Measurements from ENCODE around the gene SIRT3.
"Not testable (repeated sequence)": the region's sequence is repeated elsewhere in the genome, so short reads cannot be mapped to it uniquely, and the experiment has no call there.

Gene SIRT3

DNA sequence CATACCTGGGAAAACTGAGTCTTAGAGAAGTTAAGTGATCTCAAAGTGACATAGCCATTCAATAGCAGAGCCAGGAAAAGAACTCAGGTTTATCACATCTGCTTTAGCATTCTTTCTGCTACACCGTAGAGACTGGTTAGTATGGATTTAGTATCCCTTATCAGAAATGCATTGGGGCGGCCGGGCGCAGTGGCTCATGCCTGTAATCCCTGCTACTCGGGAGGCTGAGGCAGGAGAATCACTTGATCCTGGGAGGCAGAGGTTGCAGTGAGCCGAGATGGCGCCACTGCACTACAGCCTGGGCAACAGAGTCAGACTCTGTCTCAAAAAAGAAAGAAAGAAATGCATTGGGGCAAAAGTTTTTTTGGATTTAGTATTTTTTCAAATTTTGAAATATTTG is 2.2 kb upstream of the SIRT3 start:
- DNase-seq = not testable (repeated sequence)

DNA sequence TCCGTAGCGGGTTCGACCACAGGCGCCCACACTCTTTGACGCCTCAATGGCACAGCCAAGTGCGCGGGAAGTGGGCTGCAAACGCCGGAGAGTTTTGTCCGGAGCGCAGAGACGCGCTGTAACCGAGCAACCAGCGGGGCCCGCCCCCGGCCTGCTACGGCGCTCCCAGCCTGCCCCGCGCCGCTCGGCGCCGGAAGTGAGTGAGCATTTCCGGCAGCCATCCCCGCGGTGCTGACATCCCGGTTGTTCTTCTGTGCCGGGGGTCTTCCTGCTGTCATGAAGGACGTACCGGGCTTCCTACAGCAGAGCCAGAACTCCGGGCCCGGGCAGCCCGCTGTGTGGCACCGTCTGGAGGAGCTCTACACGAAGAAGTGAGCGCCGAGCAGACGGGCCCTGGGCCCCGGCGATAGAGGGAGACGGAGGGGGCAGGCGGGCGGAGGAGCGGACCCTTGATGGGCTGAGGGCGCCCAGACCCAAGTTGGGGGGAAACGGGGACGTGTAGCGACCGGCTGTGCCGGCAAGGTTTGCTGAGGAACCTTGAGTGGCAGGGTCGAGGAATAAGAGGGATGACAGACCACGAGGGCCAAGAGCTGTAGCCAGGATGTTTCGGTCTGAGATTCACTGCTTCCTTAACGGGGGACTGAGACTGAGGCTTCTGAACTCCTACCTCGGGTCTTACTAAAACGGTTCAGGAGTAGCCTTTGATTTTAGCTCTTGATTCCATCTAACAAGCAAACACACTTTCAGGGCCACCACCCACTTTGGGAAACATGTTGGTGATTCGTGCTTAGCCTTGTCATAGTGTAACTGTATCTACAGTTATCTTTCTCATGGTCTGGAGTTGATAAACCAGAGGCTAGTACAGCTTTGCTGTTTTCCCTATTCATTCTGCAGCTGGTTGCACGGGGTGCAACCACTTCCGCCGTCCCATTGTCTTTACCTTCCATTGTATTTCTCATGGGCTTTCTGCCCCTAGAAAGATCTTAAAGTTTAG is 929 bp upstream of the SIRT3 start, which contains the start of gene PSMD13:
PSMD13 (plus strand) TSS at position 203 of the 994 bp plus-strand sequence; CDS start at position 277, 74 bp downstream.
- peak; percentile 78 for DNase-seq

- DNase-seq = peak; percentile 14
These were observed 539 bp downstream of the SIRT3 start for GRCh38 chr11:235609-235996.

GRCh38 chr11:235180-235579 is 962 bp downstream of the SIRT3 start:
- DNase-seq = no peak

DNA sequence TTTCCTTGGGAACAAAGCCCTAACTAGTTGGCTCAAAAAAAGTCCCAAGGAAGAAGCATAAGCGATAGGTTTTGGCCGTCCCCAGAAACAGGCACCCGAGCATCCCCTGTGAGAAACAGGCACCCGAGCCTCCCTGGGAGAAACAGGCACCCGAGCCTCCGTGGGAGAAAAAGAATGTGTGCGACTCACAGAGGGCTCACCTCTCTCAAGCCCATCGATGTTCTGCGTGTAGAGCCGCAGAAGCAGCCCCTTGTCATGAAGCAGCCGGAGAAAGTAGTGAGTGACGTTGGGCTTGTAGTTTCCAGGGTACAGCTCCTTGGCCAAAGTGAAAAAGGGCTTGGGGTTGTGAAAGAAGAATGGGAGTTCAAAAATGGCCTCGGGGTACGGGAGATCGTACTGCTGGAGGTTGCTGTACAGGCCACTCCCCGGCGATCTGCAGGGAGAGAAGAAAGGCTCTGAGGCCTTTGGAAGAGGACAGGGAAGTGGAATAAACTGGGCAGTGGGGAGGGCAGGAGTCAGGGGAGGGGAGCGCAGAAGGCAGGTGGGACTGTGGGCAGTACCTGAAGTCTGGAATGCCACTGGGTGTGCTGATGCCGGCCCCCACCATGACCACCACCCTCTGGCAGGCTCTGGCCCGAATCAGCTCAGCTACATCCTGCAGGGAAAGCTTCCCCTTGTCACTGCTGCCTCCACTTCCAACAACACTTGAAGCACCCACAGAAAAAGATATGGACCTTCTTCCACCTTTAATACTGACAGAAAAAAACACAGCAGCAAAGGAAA is 3.2 kb downstream of the SIRT3 start:
- no peak for DNase-seq

DNA sequence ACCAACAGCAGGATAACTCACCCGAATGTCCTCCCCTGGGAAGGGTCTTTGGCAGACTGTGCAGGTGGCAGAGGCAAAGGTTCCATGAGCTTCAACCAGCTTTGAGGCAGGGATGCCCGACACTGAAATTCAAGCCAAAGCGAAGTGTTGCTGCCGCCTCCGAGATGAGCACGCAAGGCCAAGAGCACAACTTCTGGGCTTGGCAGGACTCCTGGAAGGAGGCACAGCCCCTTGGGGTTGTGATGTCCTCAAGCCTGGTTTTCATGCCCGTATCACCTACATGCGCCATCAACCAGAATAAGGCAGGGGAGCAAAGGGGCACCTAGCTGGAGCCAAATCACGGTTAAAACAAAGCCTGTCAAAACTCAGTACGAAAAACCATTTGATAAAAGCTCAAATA is 5.7 kb downstream of the SIRT3 start:
- DNase-seq = no peak

DNA sequence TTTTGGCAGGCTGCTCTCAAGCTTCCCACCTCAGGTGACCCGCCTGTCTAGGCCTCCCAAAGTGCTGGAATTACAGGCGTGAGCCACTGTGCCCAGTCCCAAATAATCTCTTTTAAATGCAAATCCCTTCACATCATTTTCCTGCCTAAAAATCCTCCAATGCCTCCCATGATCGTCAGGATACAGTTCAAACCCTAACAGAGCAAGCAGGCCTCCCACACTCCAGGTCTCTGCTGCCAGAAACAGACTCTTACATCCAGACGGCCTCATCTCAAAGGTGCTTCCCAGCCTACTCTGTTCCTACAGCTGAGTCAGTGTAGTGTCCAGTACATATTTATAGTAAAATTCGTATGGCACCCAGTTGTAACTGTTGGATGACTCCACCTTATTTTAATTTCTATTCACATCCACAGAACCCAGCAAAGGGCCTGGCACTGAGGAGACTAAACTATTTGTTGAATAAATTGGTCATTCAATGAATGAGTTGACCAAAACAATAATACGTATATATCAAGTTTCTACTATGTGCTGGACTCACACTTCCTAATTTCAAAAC is 8.2 kb downstream of the SIRT3 start:
- DNase-seq = no peak

DNA sequence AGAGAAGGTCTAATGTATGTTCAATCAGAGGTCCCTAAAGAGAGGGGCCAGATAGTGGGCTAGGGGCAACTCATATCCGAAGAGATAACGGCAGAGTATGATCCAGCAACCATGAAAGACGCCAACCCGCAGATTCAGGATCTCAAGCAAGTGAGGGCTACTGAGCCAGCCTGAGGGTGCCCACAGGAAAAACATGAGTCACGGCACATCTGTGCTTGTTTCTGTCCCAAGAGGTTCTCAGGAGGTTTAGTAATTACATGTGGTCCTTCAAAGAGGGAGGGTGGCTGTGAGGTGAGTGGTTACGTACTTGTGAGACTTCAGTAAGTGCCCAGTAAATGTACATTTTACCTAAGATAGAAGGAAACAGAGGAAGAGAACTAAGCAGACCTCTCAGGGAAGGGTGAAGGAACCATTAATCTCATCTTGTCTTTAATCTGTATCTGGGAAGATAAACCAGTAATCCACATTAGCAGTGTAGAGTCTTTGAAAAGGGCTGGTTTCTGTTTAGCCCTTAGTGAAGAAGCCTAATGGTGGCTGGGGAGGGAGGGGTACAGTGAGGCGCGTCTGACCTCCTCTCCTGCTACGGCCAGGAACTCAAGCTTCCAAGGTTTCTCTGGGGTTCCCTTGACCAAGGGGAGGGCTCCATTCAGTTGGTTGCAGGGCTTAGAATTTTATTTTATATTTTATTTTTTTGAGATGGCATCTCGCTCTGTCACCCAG is 10.2 kb downstream of the SIRT3 start:
- no peak for DNase-seq

DNA sequence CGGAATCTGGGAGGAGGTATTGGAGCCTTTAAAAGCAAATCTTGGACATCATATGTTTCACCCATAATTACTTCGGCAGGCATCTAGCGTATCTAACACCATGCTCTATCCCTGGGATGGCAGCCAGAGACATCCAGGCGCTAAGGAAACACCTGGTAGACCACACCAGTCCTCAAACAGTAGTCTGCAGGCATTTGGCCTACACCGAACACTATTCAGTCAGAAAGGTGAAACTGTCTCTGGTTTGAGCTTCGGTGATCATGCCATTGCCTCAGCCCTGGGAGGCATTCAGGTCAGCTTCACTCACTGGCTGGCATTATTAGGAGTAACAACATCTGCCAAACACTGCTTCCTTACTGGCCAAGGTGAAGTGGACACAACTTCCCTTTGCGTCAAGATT is 11.7 kb downstream of the SIRT3 start:
- no peak for DNase-seq

GRCh38 chr11:223884-224283 is 12.3 kb downstream of the SIRT3 start:
- DNase-seq = no peak

GRCh38 chr11:223026-223789 is 12.9 kb downstream of the SIRT3 start:
- DNase-seq = no peak

- no peak for DNase-seq
These were observed 13.9 kb downstream of the SIRT3 start for GRCh38 chr11:221998-222789.

GRCh38 chr11:221539-221938 is 14.6 kb downstream of the SIRT3 start:
- no peak for DNase-seq

DNA sequence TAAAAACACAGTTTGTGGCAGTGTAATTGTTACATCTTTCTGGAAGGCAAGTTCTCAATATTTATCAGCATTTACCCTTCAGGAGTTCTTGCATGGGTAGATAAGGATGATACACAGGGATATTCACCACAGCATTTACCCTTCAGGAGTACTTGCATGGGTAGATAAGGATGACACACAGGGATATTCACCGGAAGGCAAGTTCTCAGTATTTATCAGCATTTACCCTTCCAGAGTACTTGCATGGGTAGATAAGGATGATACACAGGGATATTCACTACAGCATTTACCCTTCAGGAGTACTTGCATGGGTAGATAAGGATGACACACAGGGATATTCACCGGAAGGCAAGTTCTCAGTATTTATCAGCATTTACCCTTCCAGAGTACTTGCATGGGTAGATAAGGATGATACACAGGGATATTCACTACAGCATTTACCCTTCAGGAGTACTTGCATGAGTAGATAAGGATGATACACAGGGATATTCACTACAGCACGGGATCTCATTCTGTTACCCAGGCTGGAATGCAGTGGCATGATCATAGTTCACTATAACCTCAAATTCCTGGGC is 15.4 kb downstream of the SIRT3 start:
- DNase-seq = not testable (repeated sequence)

DNA sequence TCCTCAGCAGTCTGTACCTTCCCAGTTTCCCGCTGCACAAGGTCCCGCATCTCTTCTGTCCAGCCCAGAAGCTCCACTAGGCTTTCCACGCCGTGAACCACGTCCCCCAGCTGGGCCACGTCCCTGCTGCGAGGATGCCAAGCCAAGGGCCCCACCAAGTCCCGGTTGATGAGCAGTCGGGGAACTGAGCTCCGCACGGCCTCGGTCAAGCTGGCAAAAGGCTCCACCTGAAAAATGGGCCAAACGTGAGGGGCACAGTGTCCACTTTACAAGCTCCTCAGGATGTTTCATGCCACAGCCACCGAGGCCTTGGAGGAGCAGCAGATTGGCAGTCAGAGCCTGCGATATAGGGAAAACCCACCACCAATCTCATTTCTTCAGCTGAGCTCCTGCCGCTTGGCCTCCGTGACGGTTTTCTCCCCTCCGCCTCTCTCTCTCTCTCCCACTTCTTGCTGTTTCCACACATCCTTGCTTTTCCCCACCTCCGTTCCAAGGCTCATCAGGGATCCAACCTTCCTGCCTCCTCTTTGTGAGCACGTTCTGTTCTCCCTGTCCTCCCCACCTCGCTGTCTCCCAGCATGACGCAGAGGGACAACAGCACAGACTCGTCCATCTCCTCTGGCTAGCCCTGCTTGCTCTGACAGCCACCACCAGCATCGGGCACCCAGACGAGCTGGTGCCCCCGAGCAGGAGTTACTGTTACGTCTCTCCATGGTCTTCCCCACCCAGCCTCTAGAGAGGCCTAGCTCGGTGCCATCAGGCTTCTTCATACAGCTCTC is 17.1 kb downstream of the SIRT3 start:
- no peak for DNase-seq

GRCh38 chr11:217704-218103 is 18.4 kb downstream of the SIRT3 start:
- no peak for DNase-seq

DNA sequence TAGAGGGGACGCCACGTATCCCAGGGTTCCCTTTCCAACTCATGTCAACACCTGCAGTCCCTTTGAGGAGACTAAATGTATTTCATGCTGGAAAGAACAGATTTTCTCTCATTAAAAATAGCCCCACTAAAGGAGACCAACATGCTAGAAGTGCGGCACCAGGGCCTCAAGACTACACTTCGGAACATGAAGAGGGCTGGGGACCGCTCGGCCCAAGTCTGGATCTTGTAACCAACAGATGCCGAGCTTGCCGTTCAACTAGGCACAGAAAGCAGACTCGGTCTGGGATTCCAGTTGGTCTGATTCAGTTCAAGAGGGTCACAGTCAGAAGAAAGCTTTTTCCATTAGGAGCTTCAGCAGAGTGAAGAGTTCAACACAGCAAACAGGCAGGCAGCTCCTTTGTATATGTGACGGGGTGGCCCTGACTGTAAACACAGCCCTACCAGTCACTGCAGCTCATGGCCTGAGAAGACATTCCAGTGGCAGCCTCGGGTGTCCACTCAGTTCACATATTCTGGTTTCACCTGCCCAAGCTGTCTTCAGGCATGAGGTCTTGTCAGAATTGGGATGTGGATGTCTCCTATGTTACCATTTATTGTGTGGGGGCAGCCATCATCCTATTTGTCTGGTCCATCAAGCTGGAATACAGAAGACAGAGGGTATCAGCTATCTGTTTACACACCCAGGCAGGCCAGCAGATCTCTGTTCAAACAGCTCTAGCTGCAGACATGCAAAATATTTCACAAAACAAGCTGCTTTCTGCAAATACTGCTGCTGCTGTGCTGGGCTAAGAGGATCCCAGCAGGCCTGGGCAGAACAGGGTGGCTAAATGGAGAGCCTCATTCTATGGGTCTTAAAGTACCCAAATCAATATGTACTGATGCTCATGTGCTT is 19.8 kb downstream of the SIRT3 start:
- DNase-seq = no peak

- no peak for DNase-seq
These were observed 20.5 kb downstream of the SIRT3 start for GRCh38 chr11:215581-216037.

- DNase-seq = no peak
These were observed 22.1 kb downstream of the SIRT3 start for GRCh38 chr11:214083-214482.

Measured in NCI-H1436 (cell line).